PC-3 (cell line): ENCODE results near the gene MACROD2. TPM values are rescaled to one million over a fixed set of nuclear protein-coding genes. Genes with fewer than 3 reads are reported as not detected.

Source experiments
- ATAC-seq: fragments of 200-7000 bp; cut with Tn5 transposase; 2 replicates; pipeline ENCODE4 v1.9.1; 2020; ENCODE audit warnings: mild to moderate bottlenecking, moderate library complexity
- BruUV-seq: library from RNA; stranded (reverse); fragments of 400-500 nt; replicated peaks from 2 replicates; lab custom pipeline; 2021; lab: Mats Ljungman, UMichigan
- CTCF ChIA-PET: fragments of 300-600 bp; sonication (Branson Sonifier 250); formaldehyde crosslinking; loops from one replicate; lab custom pipeline; 2022; ENCODE audit warnings: antibody characterized with exemption; lab: Charles Lee
- POLR2A ChIA-PET: fragments of 300-600 bp; sonication (Branson Sonifier 250); formaldehyde crosslinking; loops from one replicate; lab custom pipeline; 2022; ENCODE audit warnings: antibody characterized with exemption; ENCODE audit not compliant: unreplicated experiment; lab: Charles Lee
- DNase-seq: peaks from one replicate; pipeline ENCODE4 v3.0.0-alpha.2; 2015
- H2AFZ ChIP-seq: fragments of 300-600 bp; sonication (generic); 2 replicates; pipeline ENCODE4 v1.6.0; 2016; ENCODE audit warnings: antibody characterized with exemption, low read length
- H3F3A ChIP-seq: fragments of 300-600 bp; sonication (generic); one replicate; pipeline ENCODE4 v1.6.0; 2017; ENCODE audit warnings: antibody characterized with exemption, low read length, control low read depth, mild to moderate bottlenecking; ENCODE audit not compliant: unreplicated experiment
- H3K27ac ChIP-seq: fragments of 300-600 bp; sonication (generic); 2 replicates; pipeline ENCODE4 v1.5.1; 2016; ENCODE audit warnings: mild to moderate bottlenecking, low read length
- H3K27me3 ChIP-seq: fragments of 300-600 bp; sonication (generic); 2 replicates; pipeline ENCODE4 v1.6.1; 2016; ENCODE audit warnings: low read length, mixed read lengths
- H3K36me3 ChIP-seq: fragments of 300-600 bp; sonication (generic); 2 replicates; pipeline ENCODE4 v1.6.1; 2016; ENCODE audit warnings: low read depth, mixed run types, low read length, mixed read lengths
- H3K4me1 ChIP-seq: fragments of 300-600 bp; sonication (generic); 2 replicates; pipeline ENCODE4 v1.5.1; 2016; ENCODE audit warnings: low read length; ENCODE audit not compliant: insufficient read depth
- H3K4me2 ChIP-seq: fragments of 300-600 bp; sonication (generic); 2 replicates; pipeline ENCODE4 v1.6.0; 2016; ENCODE audit warnings: low read length
- H3K4me3 ChIP-seq: fragments of 300-600 bp; sonication (generic); 2 replicates; pipeline ENCODE4 v1.5.1; 2016; ENCODE audit warnings: mild to moderate bottlenecking, low read length, mixed read lengths
- H3K79me2 ChIP-seq: fragments of 300-600 bp; sonication (generic); 2 replicates; pipeline ENCODE4 v1.6.1; 2017; ENCODE audit warnings: low read length, mixed read lengths
- H3K9ac ChIP-seq: fragments of 300-600 bp; sonication (generic); 2 replicates; pipeline ENCODE4 v1.6.0; 2016; ENCODE audit warnings: mild to moderate bottlenecking, low read length
- H3K9me2 ChIP-seq: fragments of 300-600 bp; sonication (generic); replicated peaks from 2 replicates; pipeline ENCODE4 v1.6.1; 2016; ENCODE audit warnings: mixed run types, low read length, mixed read lengths
- H3K9me3 ChIP-seq: fragments of 300-600 bp; sonication (generic); 2 replicates; pipeline ENCODE4 v1.6.1; 2016; ENCODE audit warnings: low read length, mixed read lengths
- H4K20me1 ChIP-seq: fragments of 300-600 bp; sonication (generic); 2 replicates; pipeline ENCODE4 v1.6.1; 2016; ENCODE audit warnings: low read length, mixed read lengths
- EZH2 ChIP-seq: fragments of 300-600 bp; sonication (generic); IDR thresholded peaks from one replicate; pipeline ENCODE4 v1.6.1; 2017; ENCODE audit warnings: antibody characterized with exemption, mild to moderate bottlenecking, low read length; ENCODE audit not compliant: unreplicated experiment
- EZH2phosphoT487 ChIP-seq: fragments of 300-600 bp; sonication (generic); IDR thresholded peaks from 2 replicates; pipeline ENCODE4 v1.6.1; 2018; ENCODE audit warnings: mild to moderate bottlenecking, antibody characterized with exemption, low read length, borderline replicate concordance
- intact Hi-C: fragments of 100-400 bp; cut with micrococcal nuclease; formaldehyde crosslinking; loops from 2 replicates; pipeline ENCODE4 v1.9.0; 2023
- total RNA-seq: library from RNA; depleted of rRNA; stranded (reverse); fragments of >200 nt; gene quantifications from 2 replicates; pipeline ENCODE4 v1.2.3, GENCODE V29; 2014; rRNA removed
- TF ChIP-seq, protein P1 (sequence below): fragments of 300-600 bp; sonication (generic); conservative IDR thresholded peaks from 2 replicates; pipeline ENCODE4 v1.5.1; 2017; ENCODE audit warnings: antibody characterized with exemption, low read depth, mild to moderate bottlenecking, low read length

The MACROD2 gene
- total RNA-seq, 1 experiment from 2014 or later = 3.1 TPM

DNA sequence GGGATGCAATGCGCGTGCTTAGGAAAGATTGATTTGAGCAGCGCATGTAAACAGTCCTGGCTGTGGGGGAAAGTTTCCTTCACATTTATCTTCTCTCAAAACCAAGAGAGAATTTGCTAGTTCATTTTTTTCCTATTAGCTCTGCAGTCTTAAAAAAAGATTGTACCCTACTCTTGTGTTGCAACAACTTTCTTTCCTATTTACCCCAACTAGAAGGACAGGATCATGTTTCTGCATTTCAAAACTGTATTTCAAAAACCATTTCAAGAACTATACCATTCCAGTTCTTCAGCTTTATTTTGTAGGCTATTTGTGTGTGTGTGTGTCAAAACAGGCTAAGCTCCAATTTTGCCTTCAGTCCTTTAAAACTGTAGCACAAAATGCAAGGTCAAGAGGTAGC, 2104.8 kb downstream of the MACROD2 start:
- H3F3A ChIP-seq = no peaks in the 10 kb centered on the region
- H3K27me3 ChIP-seq = no peaks in the 10 kb centered on the region
- ATAC-seq = no peak
- no peak for DNase-seq
- H3K79me2 ChIP-seq = no peaks in the 10 kb centered on the region
- intact Hi-C loops = no loop called here
- peaks cover 8% of the 10 kb centered on the region for H3K4me1 ChIP-seq
- H2AFZ ChIP-seq = no peak overlapping the region
- no peak overlapping the region for H3K27ac ChIP-seq
- CTCF ChIA-PET = no interaction called here
- H3K9me2 ChIP-seq = no peaks in the 10 kb centered on the region
- no TSS peak for BruUV-seq
- TF ChIP-seq EZH2phosphoT487 (no peak), EZH2 (no peak)
- TF ChIP-seq, protein P1, sequence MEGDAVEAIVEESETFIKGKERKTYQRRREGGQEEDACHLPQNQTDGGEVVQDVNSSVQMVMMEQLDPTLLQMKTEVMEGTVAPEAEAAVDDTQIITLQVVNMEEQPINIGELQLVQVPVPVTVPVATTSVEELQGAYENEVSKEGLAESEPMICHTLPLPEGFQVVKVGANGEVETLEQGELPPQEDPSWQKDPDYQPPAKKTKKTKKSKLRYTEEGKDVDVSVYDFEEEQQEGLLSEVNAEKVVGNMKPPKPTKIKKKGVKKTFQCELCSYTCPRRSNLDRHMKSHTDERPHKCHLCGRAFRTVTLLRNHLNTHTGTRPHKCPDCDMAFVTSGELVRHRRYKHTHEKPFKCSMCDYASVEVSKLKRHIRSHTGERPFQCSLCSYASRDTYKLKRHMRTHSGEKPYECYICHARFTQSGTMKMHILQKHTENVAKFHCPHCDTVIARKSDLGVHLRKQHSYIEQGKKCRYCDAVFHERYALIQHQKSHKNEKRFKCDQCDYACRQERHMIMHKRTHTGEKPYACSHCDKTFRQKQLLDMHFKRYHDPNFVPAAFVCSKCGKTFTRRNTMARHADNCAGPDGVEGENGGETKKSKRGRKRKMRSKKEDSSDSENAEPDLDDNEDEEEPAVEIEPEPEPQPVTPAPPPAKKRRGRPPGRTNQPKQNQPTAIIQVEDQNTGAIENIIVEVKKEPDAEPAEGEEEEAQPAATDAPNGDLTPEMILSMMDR = no peak
- POLR2A ChIA-PET = no interaction called here
- H3K9ac ChIP-seq = no peak overlapping the region
- H3K4me2 ChIP-seq = no peak overlapping the region
- H4K20me1 ChIP-seq = no peaks in the 10 kb centered on the region
- H3K36me3 ChIP-seq = no peaks in the 10 kb centered on the region
- H3K9me3 ChIP-seq = no peaks in the 10 kb centered on the region
- H3K4me3 ChIP-seq = no peak overlapping the region

DNA sequence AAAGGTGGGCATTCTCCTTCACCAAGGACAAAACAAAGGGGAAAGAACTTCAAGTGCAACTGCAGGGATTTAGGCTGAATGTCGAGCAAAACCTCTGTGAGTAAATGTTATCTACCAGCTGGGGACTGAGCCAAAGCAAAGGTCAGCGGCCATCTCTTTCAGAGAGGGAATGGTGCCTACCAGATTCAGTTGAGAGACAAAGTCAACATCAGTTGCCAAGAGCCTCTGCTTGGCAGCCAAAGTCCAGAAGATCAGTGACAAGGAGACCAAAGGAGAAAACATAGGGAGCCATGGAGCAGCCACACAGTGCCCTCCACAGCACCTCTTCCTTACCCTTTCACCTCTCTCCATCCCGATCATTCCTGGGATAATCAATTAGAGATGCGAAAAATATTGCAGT, 2105.5 kb downstream of the MACROD2 start:
- H3K9me2 ChIP-seq = no peaks in the 10 kb centered on the region
- peaks cover 14% of the 10 kb centered on the region for H3K4me1 ChIP-seq
- no peaks in the 10 kb centered on the region for H3K9me3 ChIP-seq
- H3K27ac ChIP-seq = no peak overlapping the region
- intact Hi-C loops = no loop called here
- BruUV-seq = no TSS peak
- H3F3A ChIP-seq = no peaks in the 10 kb centered on the region
- ATAC-seq (no peak), DNase-seq (no peak)
- H3K4me3 ChIP-seq = no peak overlapping the region
- ChIA-PET CTCF (no interaction called here), POLR2A (no interaction called here)
- H3K9ac ChIP-seq = no peak overlapping the region
- H3K4me2 ChIP-seq = no peak overlapping the region
- H3K79me2 ChIP-seq = no peaks in the 10 kb centered on the region
- H2AFZ ChIP-seq = no peak overlapping the region
- H3K36me3 ChIP-seq = no peaks in the 10 kb centered on the region; the same call in 1 of the 2 replicates
- no peaks in the 10 kb centered on the region for H4K20me1 ChIP-seq
- TF ChIP-seq, protein P1 = no peak
- no peak for TF ChIP-seq EZH2phosphoT487
- TF ChIP-seq EZH2 = no peak
- H3K27me3 ChIP-seq = no peaks in the 10 kb centered on the region

Other genes with a start within 250 kb of the MACROD2 start
- 13.7 and 18.7 TPM in 2 replicates for gene ESF1, start 210.6 kb upstream of the MACROD2 start, total RNA-seq
- 23.3 and 29.0 TPM in 2 replicates for gene NDUFAF5, start 210.5 kb upstream of the MACROD2 start, total RNA-seq
- not detected in 2 replicates for gene SEL1L2, start 4.9 kb upstream of the MACROD2 start, total RNA-seq